ACC112 (cell line): ENCODE results near the gene SEC11C.
"Not testable (repeated sequence)": the region's sequence is repeated elsewhere in the genome, so short reads cannot be mapped to it uniquely, and the experiment has no call there.

Experiments used
- H2AFZ ChIP-seq: fragments of 200-600 bp; sonication (generic); one replicate; pipeline ENCODE4 v1.6.0; 2017; ENCODE audit warnings: antibody characterized with exemption, low read length; ENCODE audit not compliant: unreplicated experiment
- H3K27ac ChIP-seq: fragments of 200-600 bp; sonication (generic); 2 replicates; pipeline ENCODE4 v1.5.1; 2014; ENCODE audit warnings: low read depth, mild to moderate bottlenecking, antibody characterized with exemption, low read length, moderate library complexity
- H3K27me3 ChIP-seq: fragments of 200-600 bp; sonication (generic); 2 replicates; pipeline ENCODE4 v1.6.1; 2014; ENCODE audit warnings: mild to moderate bottlenecking, antibody characterized with exemption, low read length, moderate library complexity, mixed read lengths; ENCODE audit not compliant: insufficient read depth
- H3K36me3 ChIP-seq: fragments of 200-600 bp; sonication (generic); 2 replicates; pipeline ENCODE4 v1.6.1; 2016; ENCODE audit warnings: mild to moderate bottlenecking, antibody characterized with exemption, low read length, moderate library complexity, mixed read lengths; ENCODE audit not compliant: insufficient read depth
- H3K4me1 ChIP-seq: fragments of 200-600 bp; sonication (generic); one replicate; pipeline ENCODE4 v1.6.1; 2016; ENCODE audit warnings: low read length, mixed read lengths; ENCODE audit not compliant: insufficient read depth, unreplicated experiment, control insufficient read depth
- H3K4me3 ChIP-seq: fragments of 200-600 bp; sonication (generic); 2 replicates; pipeline ENCODE4 v1.5.1; 2014; ENCODE audit warnings: mild to moderate bottlenecking, low read depth, low read length
- H3K79me2 ChIP-seq: fragments of 200-600 bp; sonication (generic); one replicate; pipeline ENCODE4 v1.6.0; 2016; ENCODE audit warnings: low read length; ENCODE audit not compliant: control insufficient read depth, unreplicated experiment, insufficient read depth

SEC11C gene

GRCh38 chr18:59127047-59127446 is 12.6 kb upstream of the SEC11C start:
- Histone ChIP-seq H3K27ac (no peak overlapping the region), H2AFZ (no peak overlapping the region), H3K4me3 (no peak overlapping the region), H3K27me3 (peaks cover 66% of the 10 kb centered on the region), H3K4me1 (peaks cover 9% of the 10 kb centered on the region), H3K36me3 (no peaks in the 10 kb centered on the region), H3K79me2 (no peaks in the 10 kb centered on the region)

GRCh38 chr18:59129951-59130703 is 9.6 kb upstream of the SEC11C start:
- Histone ChIP-seq H3K27ac (no peak overlapping the region), H3K36me3 (no peaks in the 10 kb centered on the region), H3K4me3 (no peak overlapping the region), H3K4me1 (no peaks in the 10 kb centered on the region), H3K79me2 (no peaks in the 10 kb centered on the region), H2AFZ (no peak overlapping the region), H3K27me3 (peaks cover 97% of the 10 kb centered on the region)

- Histone ChIP-seq H3K4me3 (no peak overlapping the region), H3K79me2 (no peaks in the 10 kb centered on the region), H3K4me1 (no peaks in the 10 kb centered on the region), H3K36me3 (no peaks in the 10 kb centered on the region), H3K27me3 (peaks cover 93% of the 10 kb centered on the region), H3K27ac (no peak overlapping the region), H2AFZ (no peak overlapping the region)
Measured at GRCh38 chr18:59132810-59133465, 6.7 kb upstream of the SEC11C start.

GRCh38 chr18:59139291-59139614 is 431 bp upstream of the SEC11C start:
- H2AFZ ChIP-seq, result peak overlapping the region; percentile 77
- peaks cover 13% of the 10 kb centered on the region for H3K4me1 ChIP-seq
- peak overlapping the region; percentile 92 for H3K4me3 ChIP-seq
- no peaks in the 10 kb centered on the region for H3K36me3 ChIP-seq
- H3K79me2 ChIP-seq, result no peaks in the 10 kb centered on the region
- H3K27ac ChIP-seq, result peak overlapping the region; percentile 17; the same call in 1 of the 2 replicates
- H3K27me3 ChIP-seq, result peaks cover 47% of the 10 kb centered on the region

GRCh38 chr18:59140302-59140885 is 710 bp downstream of the SEC11C start:
- H2AFZ ChIP-seq, result peak overlapping the region; percentile 81
- no peak overlapping the region for H3K27ac ChIP-seq
- peaks cover 13% of the 10 kb centered on the region for H3K4me1 ChIP-seq
- no peaks in the 10 kb centered on the region for H3K36me3 ChIP-seq
- H3K27me3 ChIP-seq, result peaks cover 36% of the 10 kb centered on the region
- H3K4me3 ChIP-seq, result peak overlapping the region; percentile 92
- no peaks in the 10 kb centered on the region for H3K79me2 ChIP-seq

- no peak overlapping the region for H3K4me3 ChIP-seq
Measured at GRCh38 chr18:59141294-59142068, 1.8 kb downstream of the SEC11C start.

GRCh38 chr18:59142274-59142673 is 2.6 kb downstream of the SEC11C start:
- no peaks in the 10 kb centered on the region for H3K79me2 ChIP-seq
- H3K4me3 ChIP-seq, result no peak overlapping the region
- peaks cover 13% of the 10 kb centered on the region for H3K4me1 ChIP-seq
- no peak overlapping the region for H2AFZ ChIP-seq
- no peaks in the 10 kb centered on the region for H3K36me3 ChIP-seq
- H3K27ac ChIP-seq, result no peak overlapping the region
- H3K27me3 ChIP-seq, result peaks cover 19% of the 10 kb centered on the region

More at GRCh38 chr18:59141294-59142068, 1.8 kb downstream of the SEC11C start:
- peaks cover 26% of the 10 kb centered on the region for H3K27me3 ChIP-seq
- no peak overlapping the region for H3K27ac ChIP-seq
- H3K79me2 ChIP-seq, result no peaks in the 10 kb centered on the region
- H3K36me3 ChIP-seq, result no peaks in the 10 kb centered on the region
- no peak overlapping the region for H2AFZ ChIP-seq
- peaks cover 13% of the 10 kb centered on the region for H3K4me1 ChIP-seq

- peaks cover 13% of the 10 kb centered on the region for H3K4me1 ChIP-seq
- H3K36me3 ChIP-seq, H3K4me3 ChIP-seq, H3K79me2 ChIP-seq, H2AFZ ChIP-seq, H3K27ac ChIP-seq: not testable (repeated sequence)
- H3K27me3 ChIP-seq, result peaks cover 16% of the 10 kb centered on the region; the same call in 1 of the 2 replicates
Measured at GRCh38 chr18:59142800-59143416, 3.2 kb downstream of the SEC11C start.

- Histone ChIP-seq H3K4me3 (no peak overlapping the region), H3K27ac (no peak overlapping the region), H3K36me3 (no peaks in the 10 kb centered on the region), H3K4me1 (peaks cover 13% of the 10 kb centered on the region), H2AFZ (no peak overlapping the region), H3K79me2 (no peaks in the 10 kb centered on the region), H3K27me3 (peaks cover 13% of the 10 kb centered on the region; the same call in 1 of the 2 replicates)
Measured at GRCh38 chr18:59143441-59143840, 3.8 kb downstream of the SEC11C start.

- no peak overlapping the region for H3K4me3 ChIP-seq
- no peak overlapping the region for H2AFZ ChIP-seq
- H3K36me3 ChIP-seq, result no peaks in the 10 kb centered on the region
- peaks cover 11% of the 10 kb centered on the region; the same call in 1 of the 2 replicates for H3K27me3 ChIP-seq
- peaks cover 13% of the 10 kb centered on the region for H3K4me1 ChIP-seq
- no peak overlapping the region for H3K27ac ChIP-seq
- H3K79me2 ChIP-seq, result no peaks in the 10 kb centered on the region
Measured at GRCh38 chr18:59144483-59144882, 4.8 kb downstream of the SEC11C start.
